SU-DHL-6 (cell line): ENCODE data around the gene TC2N.
"Not testable (repeated sequence)": the region's sequence is repeated elsewhere in the genome, so short reads cannot be mapped to it uniquely, and the experiment has no call there.

ENCODE experiments used
- H2AFZ ChIP-seq: fragments of 200-600 bp; sonication (generic); 2 replicates; pipeline ENCODE4 v1.6.1; 2014; ENCODE audit warnings: low read depth, mild to moderate bottlenecking, moderate library complexity, mixed read lengths, antibody characterized with exemption, low read length; ENCODE audit not compliant: severe bottlenecking
- H3F3A ChIP-seq: fragments of 200-600 bp; shearing (Covaris generic); 2 replicates; pipeline ENCODE4 v1.6.0; 2016; ENCODE audit warnings: antibody characterized with exemption, mild to moderate bottlenecking; ENCODE audit not compliant: insufficient read depth
- H3K27ac ChIP-seq: fragments of 200-600 bp; sonication (generic); 2 replicates; pipeline ENCODE4 v1.5.1; 2016; ENCODE audit warnings: low read depth, mild to moderate bottlenecking, low read length, moderate library complexity, mixed read lengths
- H3K27me3 ChIP-seq: fragments of 200-600 bp; sonication (generic), shearing (Covaris generic); 2 replicates; pipeline ENCODE4 v1.6.0; 2014; ENCODE audit warnings: mild to moderate bottlenecking, low read length
- H3K36me3 ChIP-seq: fragments of 200-600 bp; sonication (generic); 2 replicates; pipeline ENCODE4 v1.6.1; 2014; ENCODE audit warnings: mild to moderate bottlenecking, low read length, mixed read lengths
- H3K4me2 ChIP-seq: fragments of 300-600, 200-600 bp; shearing (Covaris generic), sonication (generic); 2 replicates; pipeline ENCODE4 v1.6.0; 2014; ENCODE audit warnings: low read length, low read depth, mild to moderate bottlenecking; ENCODE audit not compliant: poor library complexity, severe bottlenecking
- H3K4me3 ChIP-seq: fragments of 200-600 bp; sonication (generic); 2 replicates; pipeline ENCODE4 v1.5.1; 2014; ENCODE audit warnings: antibody characterized with exemption, low read length, mild to moderate bottlenecking, mixed read lengths; ENCODE audit not compliant: insufficient read depth, poor library complexity, severe bottlenecking
- H3K79me2 ChIP-seq: fragments of 200-600 bp; sonication (generic); 2 replicates; pipeline ENCODE4 v1.6.1; 2014; ENCODE audit warnings: mild to moderate bottlenecking, low read length, moderate library complexity; ENCODE audit not compliant: insufficient read depth
- H3K9ac ChIP-seq: fragments of 200-600 bp; sonication (generic); 2 replicates; pipeline ENCODE4 v1.7.0; 2014; ENCODE audit warnings: mild to moderate bottlenecking, low read length
- H3K9me2 ChIP-seq: fragments of 200-600 bp; sonication (generic); replicated peaks from 2 replicates; pipeline ENCODE4 v1.6.1; 2014; ENCODE audit warnings: low read length; ENCODE audit not compliant: insufficient read depth
- H3K9me3 ChIP-seq: fragments of 200-600 bp; sonication (generic); 2 replicates; pipeline ENCODE4 v1.6.1; 2014; ENCODE audit warnings: low read length, mixed read lengths; ENCODE audit not compliant: insufficient read depth
- H4K20me1 ChIP-seq: fragments of 200-600 bp; sonication (generic); 2 replicates; pipeline ENCODE4 v1.6.1; 2014; ENCODE audit warnings: low read depth, mild to moderate bottlenecking, antibody characterized with exemption, low read length, moderate library complexity, mixed read lengths
- CTCF ChIP-seq: fragments of 200-600 bp; sonication (generic); IDR thresholded peaks from one replicate; pipeline ENCODE4 v1.5.1; 2017; ENCODE audit warnings: antibody characterized with exemption, mild to moderate bottlenecking, low read length, moderate library complexity; ENCODE audit not compliant: insufficient read depth, poor library complexity, severe bottlenecking
- EZH2phosphoT487 ChIP-seq: fragments of 200-600 bp; sonication (generic), shearing (Covaris generic); conservative IDR thresholded peaks from 2 replicates; pipeline ENCODE4 v1.6.1; 2018; ENCODE audit warnings: mild to moderate bottlenecking, antibody characterized with exemption, low read length, moderate library complexity, mixed read lengths

TC2N gene

GRCh38 chr14:91872011-91872501 lies 4.7 kb upstream of the TC2N start:
- Histone ChIP-seq H3K9ac (no peak overlapping the region), H3F3A (no peaks in the 10 kb centered on the region), H3K36me3 (no peaks in the 10 kb centered on the region), H3K4me2 (peak overlapping the region; percentile 44), H3K27ac (peak overlapping the region; percentile 77), H3K9me3 (no peaks in the 10 kb centered on the region), H4K20me1 (no peaks in the 10 kb centered on the region), H3K4me3 (no peak overlapping the region), H3K9me2 (no peaks in the 10 kb centered on the region), H3K79me2 (no peaks in the 10 kb centered on the region), H3K27me3 (no peaks in the 10 kb centered on the region), H2AFZ (no peak overlapping the region)
- TF ChIP-seq EZH2phosphoT487 (no peak), CTCF (no peak)

- not testable (repeated sequence) for H4K20me1 ChIP-seq, H2AFZ ChIP-seq, H3K4me2 ChIP-seq, H3K27ac ChIP-seq, H3K9me2 ChIP-seq, H3K9ac ChIP-seq, H3K36me3 ChIP-seq, H3K79me2 ChIP-seq, H3K4me3 ChIP-seq, H3F3A ChIP-seq, H3K9me3 ChIP-seq, H3K27me3 ChIP-seq
Measured at GRCh38 chr14:91871401-91871800, 4.1 kb upstream of the TC2N start.

- Histone ChIP-seq H3K9me3 (no peaks in the 10 kb centered on the region), H3K4me3 (no peak overlapping the region), H2AFZ (no peak overlapping the region), H3K9me2 (no peaks in the 10 kb centered on the region), H3K4me2 (no peak overlapping the region), H3K9ac (no peak overlapping the region), H3K27me3 (no peaks in the 10 kb centered on the region), H4K20me1 (no peaks in the 10 kb centered on the region), H3K36me3 (no peaks in the 10 kb centered on the region), H3K79me2 (no peaks in the 10 kb centered on the region), H3K27ac (no peak overlapping the region), H3F3A (no peaks in the 10 kb centered on the region)
- no peak for TF ChIP-seq EZH2phosphoT487
- no peak for TF ChIP-seq CTCF
Measured at GRCh38 chr14:91870890-91871289, 3.6 kb upstream of the TC2N start.

- no peak overlapping the region for H3K4me3 ChIP-seq
- H3K27me3 ChIP-seq = no peaks in the 10 kb centered on the region
- H3K9me2 ChIP-seq = no peaks in the 10 kb centered on the region
- H2AFZ ChIP-seq = no peak overlapping the region
- H3F3A ChIP-seq = no peaks in the 10 kb centered on the region
- no peak overlapping the region for H3K4me2 ChIP-seq
- H3K9me3 ChIP-seq = no peaks in the 10 kb centered on the region
- H3K9ac ChIP-seq = no peak overlapping the region
- H4K20me1 ChIP-seq = no peaks in the 10 kb centered on the region
- no peak overlapping the region for H3K27ac ChIP-seq
- TF ChIP-seq EZH2phosphoT487 (no peak), CTCF (no peak)
- no peaks in the 10 kb centered on the region for H3K79me2 ChIP-seq
- no peaks in the 10 kb centered on the region for H3K36me3 ChIP-seq
Measured at GRCh38 chr14:91870001-91870400, 2.7 kb upstream of the TC2N start.
